GM19372 (cell line): ENCODE results near the gene KCNN3.
A peak's percentile ranks its signal among the peaks of the same experiment; 100 is the strongest.

Experiments
- ATAC-seq: cut with Tn5 transposase; IDR thresholded peaks from one replicate; pipeline ENCODE4 v1.9.1; 2021; ENCODE audit warnings: mild to moderate bottlenecking, low read depth, moderate library complexity; ENCODE audit not compliant: unreplicated experiment

Gene KCNN3

DNA sequence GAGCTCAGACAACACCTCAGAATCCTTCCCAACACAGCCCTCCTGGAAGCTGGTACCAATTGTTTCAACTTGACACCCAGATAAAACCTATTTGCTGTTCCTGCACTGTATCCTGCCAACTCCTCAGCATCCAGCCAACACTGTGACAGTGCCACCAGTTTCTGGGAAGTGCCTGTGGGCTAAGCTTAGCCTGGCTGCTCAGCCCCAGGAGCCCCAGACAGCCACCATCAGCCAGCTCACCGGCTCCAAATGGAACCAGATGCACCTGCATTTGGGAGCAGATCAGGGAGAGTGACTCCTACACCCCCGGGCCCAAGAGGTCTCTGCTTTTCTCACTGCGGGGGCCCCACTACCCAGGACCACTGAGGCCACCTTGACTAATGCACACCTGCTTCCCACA, 24.9 kb downstream of the KCNN3 start:
- no peak for ATAC-seq

DNA sequence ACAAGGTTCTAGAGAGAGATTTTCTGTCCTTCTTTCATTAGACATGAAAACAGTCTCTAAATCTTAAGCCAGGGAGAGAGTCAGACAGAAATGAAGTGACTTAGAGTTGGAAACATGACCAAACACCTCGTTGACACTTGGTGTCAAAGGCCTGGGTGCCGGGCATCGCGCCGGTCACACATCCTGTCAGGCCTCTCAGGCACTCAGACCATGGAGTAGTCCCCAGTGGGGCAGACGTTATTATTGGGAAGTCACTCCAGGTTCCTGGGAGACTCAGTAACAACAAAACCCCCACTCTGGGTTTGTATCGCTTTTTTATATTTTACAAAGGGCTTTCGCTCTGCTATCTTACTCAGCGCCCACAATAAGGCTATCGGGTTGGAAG, 25.8 kb downstream of the KCNN3 start:
- no peak for ATAC-seq

DNA sequence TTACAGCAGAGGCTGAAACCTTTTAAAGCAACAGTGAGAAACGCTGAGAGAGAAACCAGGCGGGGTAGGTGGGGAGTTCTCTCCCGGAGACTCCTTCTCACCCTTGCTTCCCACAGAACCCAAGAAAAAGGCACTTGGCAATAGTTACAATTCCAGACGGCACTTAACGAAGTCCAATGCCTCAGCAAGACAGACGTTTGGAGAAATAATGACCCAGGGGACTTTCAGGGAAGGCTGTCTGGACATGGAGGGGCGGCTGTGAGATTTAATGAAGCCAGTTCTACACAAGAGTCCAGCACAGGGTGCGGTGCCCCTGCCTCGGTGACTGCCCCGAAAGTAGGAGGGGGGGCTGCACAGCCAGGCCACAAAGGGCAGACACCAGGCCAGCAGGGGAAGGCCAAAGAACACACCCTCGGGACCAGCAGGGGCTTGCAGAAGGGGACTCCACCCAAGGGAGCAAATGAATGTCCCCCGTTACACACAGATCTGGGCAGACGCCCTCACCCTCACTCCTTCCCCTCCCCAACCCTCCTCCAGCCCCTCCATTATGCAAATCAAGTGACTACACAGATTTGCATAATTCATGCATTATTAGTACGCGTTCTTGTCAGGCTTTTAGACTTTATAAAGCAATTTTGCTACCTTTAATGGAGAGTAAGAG, 26.3 kb downstream of the KCNN3 start:
- ATAC-seq = no peak

DNA sequence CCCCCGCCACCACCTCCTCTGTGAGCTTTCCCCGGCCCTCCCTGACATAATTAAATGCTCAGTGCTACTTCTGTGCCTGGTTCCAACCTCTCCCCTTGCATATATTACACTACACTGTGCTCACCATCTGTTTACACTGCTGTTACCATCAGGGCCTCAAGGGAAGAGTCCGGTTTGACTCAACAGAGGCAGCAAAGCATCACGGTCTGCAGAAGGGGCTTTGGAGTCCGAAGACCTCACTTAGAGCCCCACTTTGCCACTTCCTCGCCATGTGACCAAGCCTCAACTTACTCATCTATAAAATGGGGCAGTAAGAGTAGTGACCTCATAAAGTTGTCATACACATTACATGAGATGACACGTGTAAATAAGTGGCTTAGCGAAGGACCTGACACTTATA, 27.4 kb downstream of the KCNN3 start:
- no peak for ATAC-seq

DNA sequence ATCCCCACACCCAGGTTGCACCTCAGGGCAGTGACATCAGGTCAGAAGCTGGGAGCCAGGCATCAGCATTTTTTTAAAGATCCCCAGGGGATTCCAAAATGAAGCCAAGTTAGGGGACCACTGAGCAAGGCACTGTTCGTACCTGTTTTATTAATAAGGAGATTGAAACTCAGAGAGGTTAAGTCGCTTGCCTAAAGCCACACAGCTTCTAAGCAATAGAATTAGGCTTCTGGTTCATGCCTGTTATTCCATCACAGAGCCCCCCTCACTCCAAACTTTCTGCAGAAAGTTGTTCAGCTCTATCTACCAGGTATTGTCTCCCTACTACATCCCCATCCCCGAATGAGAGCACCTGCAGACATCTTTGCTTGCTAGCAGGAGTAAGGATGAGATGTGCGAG, 28.7 kb downstream of the KCNN3 start:
- no peak for ATAC-seq

DNA sequence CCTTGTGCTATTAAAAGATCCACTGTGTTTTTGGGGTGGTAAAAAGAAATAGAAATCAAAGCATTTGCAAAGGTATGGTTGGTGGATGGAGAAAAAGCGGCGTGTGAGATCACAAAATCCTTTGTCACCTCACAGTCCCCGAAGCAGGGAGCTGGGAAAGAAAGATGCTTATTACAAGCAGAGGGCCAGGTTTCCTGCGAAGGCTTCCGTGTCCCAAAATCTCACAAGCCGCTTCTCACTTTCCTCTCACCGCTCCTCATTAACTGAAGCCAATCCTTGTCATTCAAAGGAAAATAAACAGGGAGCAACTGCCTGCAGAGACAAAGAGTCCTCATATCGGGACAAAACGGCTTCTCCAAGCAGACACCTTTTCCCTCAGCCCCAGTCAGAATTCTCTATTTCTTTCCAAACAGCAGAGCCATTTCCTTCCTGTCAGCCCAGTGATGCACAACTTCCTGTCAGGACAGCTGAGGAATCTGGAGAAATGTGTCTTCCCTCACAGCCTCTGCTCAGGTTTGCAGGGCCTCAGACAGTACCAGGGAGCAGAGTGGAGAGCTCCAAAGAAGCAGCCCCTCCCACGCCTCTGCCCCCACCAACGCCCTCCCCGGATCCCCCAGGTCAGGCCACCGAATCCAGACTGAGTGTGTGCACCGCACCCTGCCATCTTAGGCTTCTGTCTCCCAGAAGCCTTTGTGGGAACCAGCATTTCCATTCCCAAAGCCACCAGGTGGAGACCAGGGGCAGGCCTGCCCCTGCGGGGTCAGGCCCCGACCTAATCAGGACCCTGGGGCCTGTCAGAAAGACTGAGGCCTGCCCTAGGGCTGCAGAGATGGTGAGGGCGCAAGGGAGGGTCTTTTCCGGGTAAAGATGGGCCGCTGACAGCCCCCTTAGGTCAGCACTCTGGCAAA, 29.6 kb downstream of the KCNN3 start:
- no peak for ATAC-seq

DNA sequence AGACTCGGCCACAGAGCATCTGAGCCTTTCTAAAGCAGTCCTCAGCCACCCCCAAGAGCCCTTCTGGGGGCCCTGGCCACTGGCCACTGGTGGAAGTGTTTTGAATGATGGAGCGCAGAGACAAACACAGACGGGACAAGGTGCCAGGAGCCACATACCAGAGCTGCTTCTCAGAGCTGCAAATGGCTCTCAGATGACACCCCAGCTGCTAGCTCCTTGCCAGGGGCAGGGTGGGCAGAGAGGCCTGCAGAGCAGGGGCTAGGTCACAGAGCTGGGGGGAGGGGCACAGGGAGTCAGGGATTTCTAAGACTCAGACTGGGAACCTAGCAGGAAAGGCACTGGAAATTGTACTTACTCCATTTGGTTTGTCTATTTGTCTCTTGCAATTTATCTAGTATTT, 30.4 kb downstream of the KCNN3 start:
- ATAC-seq = no peak

DNA sequence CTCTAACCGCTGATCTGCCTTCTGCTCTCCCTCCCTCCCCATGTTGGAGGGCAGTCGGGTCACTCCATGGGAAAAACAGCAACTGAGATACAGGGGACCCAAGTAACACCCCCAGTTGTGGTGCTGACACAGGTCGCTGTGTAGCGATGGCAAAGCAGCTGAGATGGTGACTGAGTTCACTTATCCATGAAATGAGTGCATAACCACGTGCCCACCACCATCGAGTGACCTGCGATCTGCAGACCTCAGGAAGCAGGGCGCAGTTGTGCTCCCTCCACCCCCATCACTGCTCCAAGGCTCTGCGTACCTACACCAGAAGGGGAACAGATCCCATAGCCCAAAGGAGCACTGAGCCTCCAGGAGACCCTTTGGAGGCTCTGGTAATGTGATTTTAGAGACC, 31.1 kb downstream of the KCNN3 start:
- no peak for ATAC-seq

DNA sequence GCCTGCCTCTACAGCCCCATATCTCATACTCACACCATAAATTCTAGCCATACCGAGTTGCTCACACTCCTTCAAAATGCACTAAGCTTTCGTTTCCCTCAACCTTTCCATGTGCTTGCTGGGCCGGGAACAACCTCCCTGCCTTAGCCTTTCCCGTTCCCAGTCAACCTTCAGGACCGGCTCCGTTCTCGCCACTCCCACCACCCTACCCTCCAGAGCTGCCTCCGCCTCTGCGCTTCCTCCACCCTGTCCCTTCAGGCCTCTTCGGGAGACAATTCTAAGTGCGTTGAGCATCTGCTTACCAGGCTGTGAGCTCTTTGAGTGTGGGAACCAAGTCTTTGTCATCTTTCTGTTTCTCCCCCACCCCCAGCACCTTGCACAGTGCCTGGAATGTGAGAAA, 31.6 kb downstream of the KCNN3 start:
- no peak for ATAC-seq

DNA sequence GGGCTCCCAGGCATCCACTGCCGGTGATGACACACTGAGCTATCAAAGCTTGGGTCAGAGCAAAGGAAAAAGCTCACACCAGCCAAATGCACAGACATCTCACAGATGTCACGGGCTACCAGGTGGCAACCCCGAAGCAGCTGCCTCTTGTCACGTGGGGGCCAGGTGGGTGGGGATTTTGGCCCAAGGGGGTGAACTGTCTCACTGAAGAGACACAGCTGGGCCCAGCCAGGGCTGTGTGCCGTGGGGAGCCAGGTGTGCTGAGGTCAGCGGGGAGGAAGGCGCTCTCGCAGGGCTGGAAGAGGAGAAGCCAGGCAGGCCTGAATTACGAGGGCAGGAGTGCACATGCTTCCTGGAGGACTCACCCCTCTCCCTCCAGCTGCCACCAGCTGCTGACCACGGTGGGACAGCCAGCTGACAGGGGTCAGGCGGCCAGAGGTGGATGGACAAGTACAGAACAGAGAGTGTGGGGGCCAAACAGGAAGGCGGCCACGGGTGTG, 32.4 kb downstream of the KCNN3 start:
- peak; percentile 61 for ATAC-seq

DNA sequence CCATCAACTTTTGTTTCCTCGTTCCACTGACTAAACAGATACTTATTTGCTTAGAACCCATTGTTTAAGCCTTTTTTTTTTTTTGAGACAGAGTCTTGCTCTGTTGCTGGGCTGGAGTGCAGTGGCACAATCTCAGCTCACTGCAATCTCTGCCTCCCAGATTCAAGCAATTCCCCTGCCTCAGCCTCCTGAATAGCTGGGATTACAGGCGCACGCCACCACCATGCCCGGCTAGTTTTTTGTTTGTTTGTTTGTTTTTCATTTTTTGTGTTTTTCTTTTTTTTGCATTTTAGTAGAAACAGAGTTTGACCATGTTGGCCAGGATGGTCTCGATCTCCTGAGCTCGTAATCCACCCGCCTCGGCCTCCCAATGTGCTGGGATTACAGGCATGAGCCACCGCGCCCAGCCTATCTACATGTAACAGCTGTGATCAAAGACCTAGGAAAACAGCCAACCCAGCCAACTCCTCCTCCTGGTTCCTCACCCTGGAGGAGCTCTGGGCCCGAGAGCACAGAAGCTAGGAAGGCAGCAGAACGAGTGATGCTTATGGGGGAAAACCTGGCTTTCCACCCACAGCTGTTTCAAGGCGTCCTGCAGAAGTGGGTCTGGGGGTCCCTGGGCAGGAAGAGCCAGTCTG, 32.9 kb downstream of the KCNN3 start:
- ATAC-seq = no peak

DNA sequence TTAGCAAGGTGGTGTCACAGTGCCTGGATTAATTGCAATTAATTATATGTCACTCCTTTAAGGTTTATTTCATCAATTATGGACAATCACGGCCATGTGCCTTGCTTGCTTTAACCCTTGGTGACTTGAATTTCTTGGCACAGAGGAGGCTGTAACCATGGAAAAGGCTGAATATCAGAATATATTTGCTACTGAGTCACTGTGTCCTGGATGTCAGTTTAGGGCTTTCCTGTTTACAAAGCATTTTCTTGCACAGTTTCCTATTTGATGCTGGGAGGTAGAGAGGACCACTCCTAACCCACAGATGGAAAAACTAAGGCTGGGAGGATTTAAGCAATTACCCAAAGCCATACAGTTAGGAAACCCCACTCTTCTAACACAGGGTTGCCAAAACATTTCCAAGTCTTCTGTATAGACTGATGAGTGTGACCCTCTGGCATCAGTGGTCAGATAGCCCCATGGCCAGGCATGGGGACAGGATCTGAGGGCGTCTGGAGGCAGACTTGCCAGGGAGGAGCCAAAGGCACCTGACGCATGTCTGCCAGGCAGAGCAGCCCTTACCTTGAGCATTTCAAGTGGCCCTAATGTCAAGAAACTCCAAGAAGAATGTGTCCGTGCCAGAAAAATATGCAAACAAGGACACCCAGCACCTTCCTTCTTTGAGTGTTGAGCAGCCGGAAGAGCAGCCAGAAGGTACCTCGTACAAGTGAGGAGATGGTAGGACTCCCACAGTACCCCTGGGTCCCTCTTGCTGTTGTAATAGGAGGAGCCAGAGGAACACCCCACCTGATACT, 34.4 kb downstream of the KCNN3 start:
- no peak for ATAC-seq

DNA sequence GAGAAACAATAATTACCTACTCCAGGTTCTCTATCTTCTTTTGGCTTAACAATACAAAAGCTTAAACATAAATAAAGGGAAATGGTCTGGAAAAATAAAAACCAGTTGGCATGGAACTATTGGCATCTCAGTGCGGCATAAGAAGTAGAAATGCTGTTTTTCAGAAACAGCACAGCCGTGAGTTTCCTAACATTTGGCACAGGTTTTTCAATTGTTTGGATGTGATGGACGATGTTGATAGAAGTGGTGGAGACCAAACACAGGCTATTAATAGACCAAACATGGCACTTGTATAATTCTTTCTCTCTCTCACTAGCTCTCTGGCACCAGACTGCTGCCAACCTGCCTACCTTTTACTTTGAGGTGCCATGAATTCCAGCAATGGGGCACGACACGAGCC, 36.2 kb downstream of the KCNN3 start:
- no peak for ATAC-seq

DNA sequence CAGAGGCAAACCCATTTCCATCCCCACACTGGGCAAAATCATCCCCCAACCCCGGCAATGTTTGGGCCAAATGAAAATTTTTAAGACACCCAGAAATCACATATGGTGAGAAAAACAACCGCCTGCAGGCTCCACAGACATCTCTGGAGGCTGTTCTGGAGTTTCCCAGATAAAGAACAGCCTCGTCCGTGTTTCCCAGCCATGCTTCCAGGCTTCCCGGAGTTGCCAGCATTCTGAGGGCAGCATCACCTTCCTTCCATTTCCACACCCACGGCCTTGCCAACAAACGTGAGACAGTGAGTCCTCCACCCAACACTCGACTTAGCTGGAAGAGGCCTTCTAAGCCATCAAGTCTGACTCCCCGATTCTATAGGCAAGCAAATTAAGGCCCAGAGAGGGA, 36.9 kb downstream of the KCNN3 start:
- ATAC-seq = no peak

DNA sequence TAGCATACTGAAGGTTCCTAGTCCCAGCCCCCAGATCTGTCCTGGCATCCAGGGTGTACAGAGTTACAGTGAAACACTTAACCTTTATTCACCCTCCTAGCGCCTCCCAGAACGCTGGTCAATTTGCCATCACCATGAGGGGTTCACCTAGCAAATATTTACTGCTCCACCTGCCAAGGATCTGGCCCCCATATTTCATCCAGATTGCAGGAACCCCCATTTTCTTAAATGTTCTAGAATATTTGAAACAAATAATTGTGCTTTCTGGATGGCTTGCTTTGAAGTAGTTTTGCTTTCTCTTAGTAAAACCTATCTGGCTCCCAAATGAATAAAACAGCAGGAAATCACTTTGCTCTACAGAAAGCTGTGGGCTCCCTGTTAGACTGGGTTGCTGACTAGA, 37.7 kb downstream of the KCNN3 start:
- no peak for ATAC-seq

DNA sequence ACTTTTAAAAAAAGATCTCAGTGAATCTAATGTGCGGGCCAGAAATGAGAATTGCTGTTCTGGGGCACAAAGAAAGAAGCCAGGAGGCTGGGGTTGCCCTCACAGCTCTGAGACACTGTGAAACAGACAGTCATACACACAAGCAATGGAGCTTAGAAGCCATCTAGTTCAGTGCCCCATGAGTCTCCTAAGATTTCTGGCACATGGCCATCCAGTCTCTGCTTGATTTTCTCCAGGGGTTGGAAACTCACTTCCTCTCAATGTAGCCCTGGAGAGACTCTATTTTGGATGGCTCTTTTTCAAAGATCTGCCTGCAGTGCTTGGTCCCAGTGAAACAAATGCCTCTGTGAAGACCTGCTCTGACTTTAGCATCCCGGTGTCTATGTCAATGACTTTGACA, 38.6 kb downstream of the KCNN3 start:
- ATAC-seq = no peak

DNA sequence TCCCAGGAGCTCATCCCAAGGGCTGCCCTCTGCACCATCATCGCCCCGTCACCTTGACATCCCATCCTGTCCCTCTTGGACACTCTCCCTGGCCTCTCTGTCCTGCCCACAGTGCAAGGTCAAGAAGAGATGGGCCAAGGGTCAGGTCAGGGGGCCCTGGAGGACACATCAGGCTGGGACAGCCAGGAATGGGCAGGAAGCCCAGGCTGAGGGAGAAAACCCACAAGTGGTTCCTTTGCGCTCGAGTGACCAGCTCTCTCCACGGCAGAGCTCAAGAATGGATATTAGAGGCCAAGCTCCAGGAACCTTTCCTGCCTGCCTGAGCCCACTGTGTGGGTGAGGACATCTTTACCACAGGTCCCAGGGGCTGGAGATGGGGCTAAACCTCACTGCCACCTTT, 41.0 kb downstream of the KCNN3 start:
- no peak for ATAC-seq

DNA sequence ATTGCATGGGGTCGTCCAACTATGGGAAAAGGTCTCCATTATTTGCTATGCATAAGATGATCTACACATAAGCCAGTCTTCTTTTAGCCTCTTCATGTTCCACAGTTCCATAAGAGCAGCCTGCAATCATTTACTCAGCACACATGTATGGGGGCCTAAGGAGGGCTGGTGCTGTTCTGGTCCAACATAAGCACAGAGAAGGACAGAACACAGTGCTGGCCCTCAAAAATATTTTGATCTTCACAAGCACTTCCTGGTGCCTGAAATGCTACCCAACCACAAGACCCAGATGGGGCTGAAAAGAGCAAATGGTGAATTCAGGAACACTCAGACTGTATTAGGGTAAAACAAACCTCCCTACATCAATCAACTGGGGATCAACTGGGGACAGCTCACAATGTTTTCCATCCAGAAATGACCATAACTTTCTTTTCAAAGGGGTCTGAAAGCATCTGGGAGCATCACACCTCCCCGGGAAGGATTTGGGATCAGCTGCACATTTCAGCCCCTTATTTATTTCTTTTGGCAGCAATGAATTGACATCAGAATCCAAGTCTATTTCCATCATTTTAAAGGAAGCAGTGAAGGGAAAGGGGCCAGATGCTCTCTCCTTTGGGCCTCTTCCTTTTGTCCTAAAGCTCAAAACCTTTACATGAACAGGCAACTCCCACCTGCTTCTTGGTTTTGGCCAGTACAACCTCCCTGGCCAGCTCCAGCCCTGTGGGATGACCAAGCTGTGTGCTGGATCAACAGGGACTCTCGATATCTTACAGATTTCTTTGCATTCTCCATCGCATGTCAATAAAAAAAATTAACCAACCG, 45.7 kb downstream of the KCNN3 start:
- ATAC-seq = no peak

DNA sequence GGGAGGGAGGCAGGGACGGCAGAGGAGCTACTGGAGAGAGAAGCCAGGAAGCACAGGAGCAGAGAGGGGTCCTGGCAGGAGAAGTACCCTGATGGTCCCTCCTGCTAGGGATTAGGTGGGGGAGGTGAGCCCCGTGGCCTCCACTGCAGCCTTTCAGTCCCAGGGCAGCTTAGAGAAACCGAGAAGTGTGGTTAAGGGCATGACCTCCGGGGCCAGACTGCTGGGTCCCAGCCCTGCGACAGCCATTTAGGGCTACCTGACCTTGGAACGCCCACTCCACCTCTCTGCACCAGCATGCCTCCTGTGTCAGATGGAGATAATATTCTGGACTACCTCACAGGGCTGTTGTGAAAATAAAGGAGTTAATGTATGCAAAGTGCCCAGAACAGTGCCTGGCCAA, 47.4 kb downstream of the KCNN3 start:
- no peak for ATAC-seq

DNA sequence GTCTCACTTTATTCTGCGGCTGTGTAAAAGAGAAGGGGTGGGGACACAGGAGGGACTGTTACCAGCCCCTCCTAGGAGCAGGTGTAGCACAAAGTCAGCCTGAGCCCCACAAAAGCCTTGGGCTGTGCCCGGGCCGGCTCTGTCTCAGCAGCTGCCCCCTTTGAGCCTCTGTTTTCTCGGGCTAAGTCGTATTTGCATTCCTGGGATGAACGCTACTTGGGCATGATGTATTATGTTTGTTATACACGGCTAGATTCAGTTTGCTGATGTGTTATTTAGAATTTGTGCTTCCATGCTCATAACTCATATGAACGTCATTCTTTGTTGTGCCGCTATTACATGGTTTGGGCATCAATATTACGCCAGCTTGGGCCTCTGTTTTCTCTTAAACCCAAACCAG, 47.8 kb downstream of the KCNN3 start:
- no peak for ATAC-seq
